Measurements from ENCODE around the gene NHP2.
"Not testable (repeated sequence)": the region's sequence is repeated elsewhere in the genome, so short reads cannot be mapped to it uniquely, and the experiment has no call there.

Gene NHP2

DNA sequence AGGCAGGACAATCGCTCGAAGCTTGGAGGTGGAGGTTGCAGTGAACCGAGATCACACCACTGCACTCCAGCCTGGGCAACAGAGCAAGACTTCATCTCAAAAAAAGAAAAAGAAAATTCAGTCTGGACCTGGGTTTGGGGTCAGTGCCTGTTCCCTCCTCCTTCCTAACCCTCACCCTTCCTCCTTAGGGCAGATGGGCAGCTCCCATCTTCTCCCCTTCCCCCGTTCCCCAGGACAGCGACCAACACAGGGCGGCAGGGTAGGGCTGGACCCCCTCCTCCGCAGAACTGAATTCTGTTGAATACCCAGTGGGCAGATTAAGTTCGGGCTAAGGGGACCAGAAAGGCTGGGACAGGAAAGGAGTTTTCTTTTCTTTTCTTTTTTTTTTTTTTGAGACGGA, 24.4 kb downstream of the NHP2 start:
- no peak for DNase-seq

DNA sequence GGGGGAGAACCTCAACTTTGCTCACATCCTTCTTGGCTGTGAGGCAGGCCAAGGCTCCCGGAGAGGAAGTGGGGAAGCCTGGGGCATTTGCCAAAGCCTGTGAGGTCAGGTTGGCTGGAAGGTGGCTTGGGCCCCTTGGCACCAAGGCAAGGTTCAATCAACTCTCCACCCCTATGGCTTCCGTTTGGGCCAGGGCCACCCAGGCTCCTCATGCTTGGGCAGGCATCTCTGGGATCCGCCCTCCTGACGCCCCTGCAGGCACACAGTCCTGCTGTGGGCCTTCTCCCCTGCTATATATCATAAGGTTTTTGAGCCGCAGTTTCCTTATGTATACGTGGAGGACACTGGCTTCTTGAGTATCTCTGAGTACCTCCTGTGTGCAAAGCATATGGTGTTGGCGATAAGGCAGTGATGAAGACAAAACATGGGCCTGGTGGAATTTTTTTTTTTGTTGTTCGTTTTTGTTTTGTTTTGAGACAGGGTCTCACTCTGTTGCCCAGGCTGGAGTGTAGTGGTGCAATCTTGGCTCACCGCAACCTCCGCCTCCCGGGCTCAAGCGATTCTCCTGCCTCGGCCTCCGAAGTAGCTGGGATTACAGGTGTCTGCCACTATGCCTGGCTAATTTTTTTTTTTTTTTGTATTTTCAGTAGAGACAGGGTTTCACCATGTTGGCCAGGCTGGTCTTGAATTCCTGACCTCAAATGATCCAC, 26.2 kb downstream of the NHP2 start:
- not testable (repeated sequence) for DNase-seq

DNA sequence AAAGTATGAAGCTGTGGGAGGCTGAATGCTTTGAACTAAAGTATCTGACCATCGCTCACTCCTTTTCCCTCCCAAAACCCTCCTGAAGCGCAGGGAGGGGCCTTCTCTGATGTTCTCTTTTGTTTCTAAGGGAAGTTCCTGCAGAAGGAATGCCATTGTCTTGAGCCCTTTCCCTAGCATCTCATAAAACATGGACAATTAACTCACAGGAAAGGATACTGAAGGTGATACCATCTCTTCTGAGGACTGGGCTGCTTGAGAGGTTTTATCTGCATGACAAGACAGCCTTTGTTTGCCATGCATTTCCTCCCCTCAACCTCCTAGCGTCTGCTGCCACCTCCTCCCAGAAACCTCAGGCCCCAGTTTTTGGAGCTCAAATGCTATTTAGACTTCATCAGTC, 27.1 kb downstream of the NHP2 start:
- no peak for DNase-seq

DNA sequence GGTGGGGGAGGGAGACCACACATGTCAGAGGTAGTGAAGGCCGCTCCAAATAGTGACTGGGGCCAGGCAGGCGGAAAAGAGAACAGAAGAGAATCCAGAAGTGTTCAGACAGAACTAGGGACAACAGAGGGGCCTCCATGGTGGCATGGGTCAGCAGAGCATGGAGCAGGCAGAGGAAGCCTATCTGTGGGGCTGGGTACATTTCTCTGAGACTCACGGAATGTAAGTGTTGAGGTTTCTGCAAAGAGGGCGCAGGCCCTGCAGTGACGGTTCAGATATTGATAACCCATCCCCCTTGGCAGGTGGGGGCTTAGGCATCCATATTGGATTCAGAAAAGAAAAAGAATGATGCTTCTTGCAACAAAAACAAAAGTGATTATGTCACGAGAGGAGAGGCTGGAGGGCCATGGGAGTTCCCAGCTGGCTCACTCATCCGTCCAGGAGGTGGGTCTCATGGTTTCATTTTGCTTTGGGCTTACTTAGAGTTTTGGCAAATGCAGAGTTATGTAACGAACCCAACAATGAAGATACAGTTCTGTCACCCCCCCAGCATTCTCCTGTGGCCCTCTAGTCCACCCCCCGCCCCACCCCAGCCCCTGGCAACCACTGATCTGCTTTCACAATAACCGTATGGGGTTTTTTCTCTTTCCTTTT, 28.3 kb downstream of the NHP2 start:
- DNase-seq = no peak

DNA sequence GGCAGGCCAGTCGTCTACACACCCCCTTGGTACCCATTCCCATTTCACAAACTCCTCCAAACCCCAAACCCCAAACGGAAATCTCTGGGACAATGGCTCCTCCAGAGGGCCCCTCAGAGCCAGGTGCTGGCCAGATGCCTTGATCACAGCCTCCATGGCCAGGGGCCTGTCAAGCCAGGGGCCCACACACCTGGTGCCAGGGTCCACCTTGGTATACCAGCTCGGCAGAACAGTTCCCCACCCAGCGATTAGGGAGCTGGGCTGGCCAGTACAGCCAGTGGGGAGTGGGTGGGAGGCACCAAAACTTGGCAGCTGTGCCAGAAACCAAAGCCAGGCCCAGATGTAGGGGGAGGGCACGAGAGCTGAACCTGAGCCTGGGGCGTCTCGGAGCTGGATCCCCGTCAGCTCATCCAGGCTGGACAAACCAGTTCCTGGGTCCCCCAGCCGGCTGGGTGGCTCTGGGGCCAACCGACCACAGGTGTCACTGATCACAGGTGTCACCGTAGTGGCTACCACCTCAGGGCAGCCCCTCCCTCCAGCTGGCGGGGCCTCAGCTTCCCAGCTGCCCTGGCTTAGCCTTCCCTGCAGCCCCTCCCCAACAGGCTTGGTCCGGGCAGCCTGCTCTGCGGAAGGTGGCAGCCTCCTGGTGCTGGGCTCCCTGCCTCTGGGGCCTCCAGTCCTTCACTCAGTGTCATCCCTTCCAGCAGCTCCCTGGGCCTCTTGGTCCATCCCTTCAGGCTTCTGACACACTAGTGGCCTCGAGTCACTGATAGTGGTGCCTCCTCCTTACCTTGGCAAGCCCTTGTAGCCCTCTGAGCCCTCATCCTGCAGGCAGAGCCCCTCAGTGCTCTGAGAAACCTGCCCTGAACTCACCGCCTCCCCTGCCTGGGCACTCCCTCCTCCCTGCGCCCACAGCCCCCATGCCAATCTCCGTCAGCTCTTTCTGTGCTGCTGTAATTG, 29.4 kb downstream of the NHP2 start:
- DNase-seq = no peak

DNA sequence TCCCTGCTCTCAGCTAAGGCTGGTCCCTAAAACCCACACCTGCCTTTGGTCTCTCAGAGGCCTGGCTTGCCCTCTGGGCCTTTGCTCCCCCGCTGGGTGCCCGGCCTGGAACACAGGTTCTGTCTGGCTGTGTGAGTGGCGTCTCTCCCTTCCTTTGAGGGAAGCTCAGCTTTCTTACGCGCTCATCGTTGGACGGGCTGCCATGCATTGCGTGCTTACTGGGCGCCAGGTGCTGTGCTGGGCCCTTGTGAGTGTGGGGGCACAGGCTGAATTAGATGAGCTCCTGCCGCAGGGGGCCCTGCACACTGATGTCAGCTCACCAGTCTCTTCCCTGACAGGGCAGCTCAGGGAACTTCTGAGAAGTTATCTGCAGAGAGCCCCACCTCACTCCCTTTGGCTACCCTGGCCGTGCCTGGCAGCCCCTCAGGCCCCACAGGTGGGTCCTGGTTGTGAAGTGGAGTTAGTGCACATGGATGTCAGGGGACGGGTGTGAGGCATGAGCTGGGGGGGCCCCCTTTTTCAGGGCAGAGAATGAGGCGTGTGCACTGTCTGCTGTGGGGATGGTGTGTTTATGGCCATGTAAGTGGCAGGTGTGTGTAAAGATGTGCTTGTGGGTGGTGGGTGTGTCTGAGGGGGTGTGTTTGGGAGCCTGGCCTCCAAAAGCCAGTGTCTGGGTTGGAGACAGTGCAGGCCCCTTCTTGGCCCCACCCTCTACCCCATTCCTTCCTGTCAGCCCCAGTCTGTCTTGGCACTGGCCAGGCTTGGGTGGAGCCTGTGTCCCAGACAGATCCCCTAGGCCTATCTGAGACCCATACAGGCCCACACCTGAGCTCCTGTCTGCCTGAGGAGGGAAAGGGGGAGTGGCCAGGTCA, 30.4 kb downstream of the NHP2 start:
- no peak for DNase-seq

DNA sequence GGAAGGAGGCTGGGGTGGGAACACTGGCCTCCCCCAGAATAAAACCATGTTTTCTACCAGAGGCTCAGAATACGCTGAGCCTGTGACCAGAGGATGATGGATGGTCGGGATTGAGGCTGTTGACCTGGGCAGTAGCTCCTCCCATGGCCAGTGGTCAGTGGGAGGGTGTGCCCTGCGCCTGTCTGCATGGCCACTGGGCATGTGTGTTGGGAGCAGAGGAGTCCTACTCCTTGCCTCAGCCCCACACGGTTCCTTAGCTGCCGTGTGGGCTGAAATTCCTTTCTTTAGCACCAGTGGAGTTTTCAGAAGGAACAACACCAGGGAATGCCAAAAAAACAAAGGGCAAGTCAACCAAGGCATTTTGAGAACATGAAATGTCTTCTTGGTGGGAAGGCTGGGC, 31.3 kb downstream of the NHP2 start:
- DNase-seq = no peak

DNA sequence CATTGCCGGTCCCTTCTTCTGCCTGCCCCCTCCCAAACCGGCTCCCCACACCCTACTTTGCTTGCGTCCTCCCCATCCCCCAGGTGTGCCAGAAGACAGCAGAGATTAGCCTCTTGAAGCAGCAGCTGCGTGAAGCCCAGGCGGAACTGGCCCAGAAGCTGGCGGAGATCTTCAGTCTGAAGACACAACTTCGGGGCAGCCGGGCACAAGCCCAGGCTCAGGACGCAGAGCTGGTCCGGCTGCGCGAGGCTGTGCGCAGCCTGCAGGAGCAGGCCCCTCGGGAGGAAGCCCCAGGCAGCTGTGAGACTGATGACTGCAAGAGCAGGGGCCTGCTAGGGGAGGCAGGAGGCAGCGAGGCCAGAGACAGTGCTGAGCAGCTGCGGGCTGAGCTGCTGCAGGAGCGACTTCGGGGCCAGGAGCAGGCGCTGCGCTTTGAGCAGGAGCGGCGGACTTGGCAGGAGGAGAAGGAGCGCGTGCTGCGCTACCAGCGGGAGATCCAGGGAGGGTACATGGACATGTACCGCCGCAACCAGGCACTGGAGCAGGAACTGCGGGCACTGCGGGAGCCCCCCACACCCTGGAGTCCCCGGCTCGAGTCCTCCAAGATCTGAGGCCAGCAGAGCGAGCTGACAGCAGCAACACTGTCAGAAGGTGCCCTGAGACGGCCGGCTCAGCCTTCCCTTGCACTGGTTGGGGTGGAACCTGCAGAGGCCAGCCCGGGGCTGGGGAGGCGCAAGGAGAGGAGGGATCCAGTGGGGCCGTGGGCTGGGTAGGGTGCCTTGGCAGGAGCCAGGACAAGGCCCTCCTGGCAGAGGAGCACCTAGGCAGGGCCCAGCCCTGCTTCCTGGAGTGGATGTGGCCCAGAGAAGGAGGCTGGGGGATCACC, 32.1 kb downstream of the NHP2 start:
- DNase-seq = no peak

DNA sequence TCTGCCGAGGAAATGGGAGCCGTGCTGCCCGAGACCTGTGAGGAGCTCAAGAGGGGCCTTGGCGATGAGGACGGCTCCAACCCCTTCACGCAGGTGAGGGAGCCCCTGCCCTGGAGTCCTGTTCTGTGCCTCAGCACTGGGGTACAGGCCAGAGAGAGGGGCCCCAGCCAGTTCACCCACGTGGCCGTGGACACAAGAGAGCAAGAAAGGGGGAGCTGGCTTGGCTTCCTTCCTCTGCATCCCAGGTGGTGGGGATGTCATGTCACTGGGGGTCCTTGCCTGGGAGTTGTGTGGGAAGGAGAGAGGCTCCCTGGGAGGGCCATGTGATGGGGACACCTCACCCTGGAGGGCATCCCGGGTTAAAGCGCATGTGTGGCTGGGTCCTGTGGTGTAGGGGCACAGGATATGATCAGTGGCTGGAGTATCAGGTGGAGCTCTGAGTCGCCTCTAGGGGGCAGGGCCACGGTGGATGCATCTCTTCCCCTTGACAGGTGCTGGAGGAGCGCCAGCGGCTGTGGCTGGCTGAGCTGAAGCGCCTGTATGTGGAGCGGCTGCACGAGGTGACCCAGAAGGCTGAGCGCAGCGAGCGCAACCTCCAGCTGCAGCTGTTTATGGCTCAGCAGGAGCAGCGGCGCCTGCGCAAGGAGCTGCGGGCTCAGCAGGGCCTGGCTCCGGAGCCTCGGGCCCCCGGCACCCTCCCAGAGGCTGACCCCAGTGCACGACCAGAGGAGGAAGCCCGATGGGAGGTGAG, 32.9 kb downstream of the NHP2 start:
- DNase-seq = peak in 1 of 2 donors; percentile 24

DNA sequence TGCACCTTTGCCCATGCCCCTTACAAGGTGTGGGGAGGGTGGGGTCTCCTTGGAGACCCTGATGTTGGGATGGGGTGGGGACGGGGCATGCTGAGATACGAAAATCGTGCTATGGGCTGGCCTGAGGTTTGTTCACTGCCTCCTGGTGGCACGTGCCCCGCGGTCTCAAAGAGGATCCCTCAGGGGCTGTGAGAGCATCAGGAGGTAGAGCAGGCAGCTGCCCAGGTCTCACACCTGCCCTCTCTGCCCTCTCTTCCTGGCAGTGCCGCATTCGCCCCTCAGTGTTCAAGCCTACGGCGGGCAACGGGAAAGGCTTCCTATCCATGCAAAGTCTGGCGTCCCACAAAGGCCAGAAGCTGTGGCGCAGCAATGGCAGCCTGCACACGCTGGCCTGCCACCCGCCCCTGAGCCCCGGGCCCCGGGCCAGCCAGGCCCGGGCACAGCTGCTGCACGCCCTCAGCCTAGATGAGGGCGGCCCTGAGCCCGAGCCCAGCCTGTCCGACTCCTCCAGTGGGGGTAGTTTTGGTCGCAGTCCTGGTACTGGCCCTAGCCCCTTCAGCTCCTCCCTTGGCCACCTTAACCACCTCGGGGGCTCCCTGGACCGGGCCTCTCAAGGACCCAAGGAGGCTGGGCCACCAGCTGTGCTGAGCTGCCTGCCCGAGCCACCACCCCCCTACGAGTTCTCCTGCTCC, 33.6 kb downstream of the NHP2 start:
- no peak for DNase-seq

DNA sequence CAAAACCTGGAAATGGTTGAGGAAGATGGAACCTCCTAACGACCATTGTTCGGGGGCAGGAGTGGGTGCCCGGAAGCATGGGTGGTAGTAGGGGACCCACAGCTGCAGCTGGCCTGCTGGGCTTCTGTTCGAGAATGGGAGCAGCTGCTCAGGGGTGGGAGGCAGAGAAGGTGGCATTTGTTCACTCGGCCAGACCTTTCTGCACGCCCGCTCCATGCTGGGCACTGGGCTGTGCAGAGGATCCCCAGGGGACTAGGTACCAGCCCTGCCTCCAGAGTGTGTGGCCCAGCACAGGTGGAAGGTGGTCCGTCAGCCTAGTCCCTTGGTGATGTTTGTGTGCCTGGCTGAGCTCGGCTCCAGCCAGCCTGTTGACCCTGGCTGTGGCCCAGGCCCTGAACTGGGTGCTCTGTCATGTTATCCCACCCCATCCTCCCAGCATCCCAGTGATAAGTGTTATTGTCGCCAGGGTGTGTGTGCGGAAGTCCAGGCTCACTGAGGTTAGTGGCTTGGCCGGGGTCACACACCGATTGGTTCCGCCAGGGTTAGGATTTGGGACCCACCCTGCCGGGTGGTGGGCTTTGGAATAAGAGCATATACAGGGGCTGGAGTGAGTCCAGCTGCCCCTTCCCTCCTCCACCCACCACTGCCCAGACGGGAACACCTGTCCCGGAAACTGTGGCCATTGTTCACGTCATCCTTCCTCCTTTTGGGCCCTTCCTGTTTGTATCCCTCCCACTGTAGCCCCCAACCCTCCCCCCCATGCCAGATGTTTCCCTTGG, 35.6 kb downstream of the NHP2 start:
- no peak for DNase-seq

DNA sequence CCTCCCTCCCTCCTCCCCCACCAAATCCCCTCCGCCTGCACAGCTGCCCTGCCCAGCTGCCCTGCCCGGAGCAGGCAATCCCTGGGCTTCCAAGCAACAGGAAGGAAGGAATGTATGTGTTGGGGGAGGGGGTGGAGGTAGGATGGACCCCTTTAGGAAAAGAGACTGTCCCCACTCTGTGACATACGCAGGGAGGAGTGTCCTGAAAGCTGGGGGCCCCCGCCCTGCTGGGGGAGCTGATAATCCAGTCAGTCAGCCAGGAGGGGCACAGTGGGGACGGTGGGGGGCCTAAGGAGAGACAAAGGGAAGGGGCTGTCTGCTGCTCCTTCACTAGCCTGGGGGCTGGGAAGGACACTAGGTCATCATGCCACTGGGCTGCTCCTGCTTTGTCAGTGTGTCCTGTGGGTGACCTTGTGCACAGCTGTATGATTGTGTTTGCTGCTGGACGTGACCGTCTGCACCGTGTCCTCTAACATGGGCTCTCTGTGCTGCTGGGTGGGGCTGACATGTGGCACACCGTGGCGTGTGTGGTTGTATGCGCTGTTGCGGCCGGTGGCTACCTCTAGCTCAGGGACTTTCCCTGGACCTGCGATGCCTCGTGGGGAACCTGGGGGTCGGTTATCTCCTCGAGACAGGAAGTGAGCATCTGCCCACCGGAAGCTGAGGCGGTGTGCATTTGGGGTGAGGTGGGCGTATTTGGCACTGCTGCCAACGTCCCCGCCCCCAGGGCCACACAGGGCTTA, 37.4 kb downstream of the NHP2 start:
- no peak for DNase-seq

DNA sequence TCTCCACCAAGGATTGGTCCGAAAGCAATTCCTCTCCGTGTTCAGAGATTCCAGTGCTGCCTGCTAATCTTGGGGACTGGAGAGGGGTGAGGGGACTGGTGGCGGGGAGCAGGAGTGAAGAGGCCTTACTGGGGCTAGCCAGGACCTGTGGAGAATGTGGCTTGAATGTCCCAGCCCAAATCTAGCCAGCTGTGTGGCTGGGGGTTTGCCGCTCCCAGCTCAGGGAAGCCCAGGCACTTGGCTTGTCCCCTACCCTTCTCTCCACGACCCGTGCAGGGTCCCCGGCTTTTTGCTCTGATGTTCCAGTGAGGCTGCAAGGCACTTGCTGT, 37.9 kb downstream of the NHP2 start:
- no peak for DNase-seq

DNA sequence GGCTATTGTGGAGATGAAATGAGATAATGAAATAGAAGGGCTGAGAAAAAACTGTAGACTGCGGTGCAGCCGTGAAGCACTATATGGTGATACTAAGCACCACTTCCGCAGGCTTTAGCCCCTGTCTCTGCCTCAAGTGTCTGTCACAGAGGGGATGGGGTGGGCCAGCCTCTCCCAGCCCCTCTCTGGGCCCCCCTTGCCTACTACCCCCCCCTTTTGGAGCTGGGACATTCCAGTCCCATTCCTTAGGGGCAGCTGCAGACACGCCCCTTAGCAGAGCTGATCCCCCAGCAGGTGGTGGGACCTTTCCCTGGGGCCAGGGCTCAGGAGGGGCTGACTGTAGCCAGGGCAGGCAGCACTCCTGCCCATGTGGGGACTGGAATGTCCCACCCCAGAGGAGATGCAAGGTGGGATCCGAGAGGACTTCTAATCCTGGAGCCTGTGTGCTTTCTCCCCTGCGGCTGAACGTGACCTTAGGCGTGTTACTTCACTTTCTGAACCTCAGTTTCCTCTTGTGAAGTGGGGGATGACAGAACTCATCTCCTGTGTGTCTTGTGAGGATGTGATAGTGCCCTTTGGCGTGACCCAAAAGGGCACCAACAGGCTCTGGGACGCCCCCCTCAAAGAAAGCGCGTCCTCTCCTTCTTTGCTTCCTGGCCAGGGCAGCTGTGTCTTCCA, 38.4 kb downstream of the NHP2 start:
- DNase-seq = no peak

DNA sequence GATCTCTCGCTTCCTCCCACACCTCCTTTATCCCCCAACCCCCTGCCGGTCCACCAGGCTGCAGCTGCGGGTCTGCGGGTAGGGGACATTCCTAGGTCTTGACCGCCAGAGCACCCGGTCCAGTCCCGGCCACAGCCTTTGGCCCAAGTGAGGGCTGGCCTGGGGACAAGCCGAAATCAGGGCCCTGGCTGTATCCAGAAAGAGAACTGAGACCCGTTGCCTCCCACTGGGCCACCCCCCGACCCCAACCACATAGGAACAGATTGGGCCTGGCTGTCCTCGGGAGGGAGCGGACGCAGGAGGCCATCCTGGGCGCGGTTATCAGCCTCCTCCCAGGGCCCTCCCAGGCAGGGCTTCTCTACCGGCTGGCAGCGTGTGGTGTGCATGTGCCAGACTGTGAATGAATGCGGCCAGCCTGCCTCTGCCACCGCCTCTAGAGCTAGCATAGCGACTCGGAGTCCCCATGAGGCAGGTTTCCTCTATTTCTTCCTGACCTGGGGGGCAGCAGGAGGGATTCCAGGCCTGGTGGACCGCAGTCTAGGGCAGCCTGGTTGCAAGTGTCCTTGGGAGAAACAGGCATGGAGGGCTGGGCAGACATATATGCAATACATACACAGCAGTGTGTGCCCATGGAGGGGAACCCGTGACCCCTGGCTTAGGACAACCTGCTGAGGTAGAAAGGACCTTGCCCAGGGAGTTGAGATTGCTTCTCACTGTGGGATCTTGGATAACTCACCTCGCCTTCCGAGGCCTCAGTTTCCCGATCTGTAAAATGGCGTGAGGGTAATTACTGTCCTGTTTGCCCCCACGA, 39.2 kb downstream of the NHP2 start:
- no peak for DNase-seq

DNA sequence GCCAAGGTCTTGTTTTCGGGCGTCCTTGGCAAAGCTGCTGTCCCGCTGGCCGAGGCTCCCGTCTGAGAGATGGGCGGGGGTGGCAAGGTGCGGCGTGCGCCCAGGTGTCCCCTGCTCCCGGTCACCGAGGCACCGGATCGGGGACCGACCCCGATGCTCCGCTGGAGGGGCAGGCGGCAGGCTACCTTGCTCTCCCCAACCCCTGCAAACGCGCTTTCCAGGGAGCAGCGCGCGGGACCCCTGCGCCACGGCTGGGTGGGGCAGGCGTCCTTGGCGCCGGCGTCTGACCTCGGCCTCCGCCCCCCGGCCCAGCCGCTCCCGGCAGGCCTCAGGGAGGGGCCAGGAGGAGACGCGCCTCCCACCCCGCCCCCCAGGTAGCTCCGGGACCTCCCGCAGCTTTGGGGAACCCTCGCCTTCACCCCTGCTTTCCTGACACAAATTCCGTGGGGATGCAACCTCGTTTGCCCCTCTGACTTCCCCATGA, 39.8 kb downstream of the NHP2 start:
- DNase-seq = no peak
